PFSK-1 (cell line): ENCODE measurements around the gene ZNF701.

Source experiments
- POLR2AphosphoS5 ChIP-seq: IDR thresholded peaks from 2 replicates; pipeline ENCODE4 v1.6.1; 2012; ENCODE audit warnings: low read depth, mild to moderate bottlenecking, control low read depth, low read length, moderate library complexity
- TAF1 ChIP-seq: IDR thresholded peaks from 2 replicates; pipeline ENCODE4 v1.6.1; 2012; ENCODE audit warnings: low read length, control low read depth, borderline replicate concordance; ENCODE audit not compliant: insufficient read depth
- TF ChIP-seq, protein P1 (sequence below), 2 experiments: IDR thresholded peaks; 2 replicates each; pipeline versions ENCODE4 v1.6.1 to v1.8.0; 2011 to 2012; ENCODE audit warnings: low read depth in 2 of 2, low read length in 2 of 2, control low read depth in 1 of 2, inconsistent platforms in 1 of 2, mild to moderate bottlenecking in 1 of 2, moderate library complexity in 1 of 2; ENCODE audit not compliant: insufficient read depth in 1 of 2

DNA sequence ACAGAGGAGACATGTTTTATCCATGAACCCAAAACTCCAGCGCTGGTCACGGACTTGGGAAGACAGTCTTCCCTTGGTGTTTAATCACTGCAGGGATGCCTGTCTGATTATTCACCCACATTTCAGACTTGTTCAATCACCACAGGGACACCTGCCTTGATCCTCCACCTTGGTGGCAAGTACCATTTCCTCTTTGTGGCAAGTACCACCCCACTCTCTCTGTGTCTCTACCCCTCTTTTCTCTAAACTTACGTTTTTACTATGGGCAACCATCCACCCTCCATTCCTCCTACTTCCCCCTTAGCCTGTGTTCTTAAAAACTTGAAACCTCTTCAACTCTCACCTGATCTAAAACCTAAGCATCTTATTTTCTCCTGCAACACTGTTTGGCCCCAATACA lies 51.3 kb downstream of the ZNF701 start:
- TF ChIP-seq TAF1 (no peak), POLR2AphosphoS5 (no peak)
- TF ChIP-seq, protein P1, sequence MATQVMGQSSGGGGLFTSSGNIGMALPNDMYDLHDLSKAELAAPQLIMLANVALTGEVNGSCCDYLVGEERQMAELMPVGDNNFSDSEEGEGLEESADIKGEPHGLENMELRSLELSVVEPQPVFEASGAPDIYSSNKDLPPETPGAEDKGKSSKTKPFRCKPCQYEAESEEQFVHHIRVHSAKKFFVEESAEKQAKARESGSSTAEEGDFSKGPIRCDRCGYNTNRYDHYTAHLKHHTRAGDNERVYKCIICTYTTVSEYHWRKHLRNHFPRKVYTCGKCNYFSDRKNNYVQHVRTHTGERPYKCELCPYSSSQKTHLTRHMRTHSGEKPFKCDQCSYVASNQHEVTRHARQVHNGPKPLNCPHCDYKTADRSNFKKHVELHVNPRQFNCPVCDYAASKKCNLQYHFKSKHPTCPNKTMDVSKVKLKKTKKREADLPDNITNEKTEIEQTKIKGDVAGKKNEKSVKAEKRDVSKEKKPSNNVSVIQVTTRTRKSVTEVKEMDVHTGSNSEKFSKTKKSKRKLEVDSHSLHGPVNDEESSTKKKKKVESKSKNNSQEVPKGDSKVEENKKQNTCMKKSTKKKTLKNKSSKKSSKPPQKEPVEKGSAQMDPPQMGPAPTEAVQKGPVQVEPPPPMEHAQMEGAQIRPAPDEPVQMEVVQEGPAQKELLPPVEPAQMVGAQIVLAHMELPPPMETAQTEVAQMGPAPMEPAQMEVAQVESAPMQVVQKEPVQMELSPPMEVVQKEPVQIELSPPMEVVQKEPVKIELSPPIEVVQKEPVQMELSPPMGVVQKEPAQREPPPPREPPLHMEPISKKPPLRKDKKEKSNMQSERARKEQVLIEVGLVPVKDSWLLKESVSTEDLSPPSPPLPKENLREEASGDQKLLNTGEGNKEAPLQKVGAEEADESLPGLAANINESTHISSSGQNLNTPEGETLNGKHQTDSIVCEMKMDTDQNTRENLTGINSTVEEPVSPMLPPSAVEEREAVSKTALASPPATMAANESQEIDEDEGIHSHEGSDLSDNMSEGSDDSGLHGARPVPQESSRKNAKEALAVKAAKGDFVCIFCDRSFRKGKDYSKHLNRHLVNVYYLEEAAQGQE (IDR thresholded peaks at IDR 0.05; ENCODE audit: insufficient read depth in 1 of 2, low read depth in 2 of 2, low read length in 2 of 2) = no peak
